Fibroblast of lung (primary cell): ENCODE results near the gene FAM53B. TPM values are rescaled to one million over a fixed set of nuclear protein-coding genes. Genes with fewer than 3 reads are reported as not detected.

Experiments used
- DNase-seq, 2 donors: peaks; one replicate each; pipeline versions ENCODE4 v3.0.0 to v3.0.0-alpha.2; 2010; ENCODE audit warnings: low read depth in 2 of 2
- H2AFZ ChIP-seq: 2 replicates; pipeline ENCODE4 v1.5.1; 2012; ENCODE audit warnings: low read length, control low read depth, inconsistent platforms
- H3K27ac ChIP-seq: 2 replicates; pipeline ENCODE4 v1.5.1; 2011; ENCODE audit warnings: low read length, control low read depth; ENCODE audit not compliant: insufficient read depth
- H3K27me3 ChIP-seq: 2 replicates; pipeline ENCODE4 v1.5.1; 2011; ENCODE audit warnings: mild to moderate bottlenecking, low read length; ENCODE audit not compliant: control insufficient read depth, insufficient read depth
- H3K36me3 ChIP-seq: 2 replicates; pipeline ENCODE4 v1.5.1; 2011; ENCODE audit warnings: low read length; ENCODE audit not compliant: control insufficient read depth, insufficient read depth
- H3K4me1 ChIP-seq: 2 replicates; pipeline ENCODE4 v1.5.1; 2011; ENCODE audit warnings: low read length; ENCODE audit not compliant: control insufficient read depth, insufficient read depth; ENCODE audit errors: extremely low read depth
- H3K4me2 ChIP-seq: 2 replicates; pipeline ENCODE4 v1.5.1; 2011; ENCODE audit warnings: low read length, control low read depth; ENCODE audit not compliant: insufficient read depth; ENCODE audit errors: extremely low read depth
- H3K4me3 ChIP-seq, 4 experiments: fragments of 200-600 bp in 1 of 4; sonication (generic) in 1 of 4; replicated peaks in 1 of 4; 2 replicates each; pipeline ENCODE4 v1.5.1; 2011 to 2016; ENCODE audit warnings: low read length in 4 of 4, low read depth in 3 of 4, mild to moderate bottlenecking in 3 of 4, control low read depth in 2 of 4, inconsistent platforms in 1 of 4, mixed read lengths in 1 of 4; ENCODE audit not compliant: insufficient read depth in 1 of 4; ENCODE audit errors: control extremely low read depth in 1 of 4
- H3K79me2 ChIP-seq: 2 replicates; pipeline ENCODE4 v1.5.1; 2012; ENCODE audit warnings: mild to moderate bottlenecking, low read length, inconsistent platforms; ENCODE audit not compliant: control insufficient read depth, insufficient read depth
- H3K9ac ChIP-seq: 2 replicates; pipeline ENCODE4 v1.5.1; 2011; ENCODE audit warnings: mild to moderate bottlenecking, low read length, control low read depth; ENCODE audit not compliant: insufficient read depth
- H3K9me3 ChIP-seq: 2 replicates; pipeline ENCODE4 v1.5.1; 2012; ENCODE audit warnings: low read depth, low read length; ENCODE audit not compliant: control insufficient read depth, insufficient read depth
- H4K20me1 ChIP-seq: 2 replicates; pipeline ENCODE4 v1.5.1; 2011; ENCODE audit warnings: low read length; ENCODE audit not compliant: control insufficient read depth, insufficient read depth; ENCODE audit errors: extremely low read depth
- EZH2 ChIP-seq: IDR thresholded peaks from 2 replicates; pipeline ENCODE4 v1.5.1; 2012; ENCODE audit warnings: low read length, control low read depth, mild to moderate bottlenecking; ENCODE audit errors: missing control alignments
- polyA plus RNA-seq, 2 donors: library from polyadenylated mRNA; depleted of rRNA in 1 of 2; stranded (reverse) in 1 of 2; unstranded in 1 of 2; fragments of >200 nt; gene quantifications; 2 replicates each; pipeline ENCODE4 v1.2.1, GENCODE V29; 2011 to 2012; ENCODE audit warnings: missing spikeins in 1 of 2
- total RNA-seq: library from RNA; depleted of rRNA; stranded (reverse); fragments of >200 nt; gene quantifications from 2 replicates; pipeline ENCODE4 v1.2.1, GENCODE V29; 2014
- TF ChIP-seq, protein P1 (sequence below), 2 donors: IDR thresholded peaks in 1 of 2; conservative IDR thresholded peaks in 1 of 2; 1 replicate in 1 of 2; 2 replicates in 1 of 2; pipeline ENCODE4 v1.5.1; 2011 to 2012; ENCODE audit warnings: low read length in 2 of 2, control low read depth in 1 of 2, inconsistent platforms in 1 of 2, low read depth in 1 of 2, mild to moderate bottlenecking in 1 of 2

Gene FAM53B
- total and polyA plus RNA-seq, 2 donors (not counting 1 experiment from before 2014, with no cell fraction given) = 2.2 to 11.7 TPM

DNA sequence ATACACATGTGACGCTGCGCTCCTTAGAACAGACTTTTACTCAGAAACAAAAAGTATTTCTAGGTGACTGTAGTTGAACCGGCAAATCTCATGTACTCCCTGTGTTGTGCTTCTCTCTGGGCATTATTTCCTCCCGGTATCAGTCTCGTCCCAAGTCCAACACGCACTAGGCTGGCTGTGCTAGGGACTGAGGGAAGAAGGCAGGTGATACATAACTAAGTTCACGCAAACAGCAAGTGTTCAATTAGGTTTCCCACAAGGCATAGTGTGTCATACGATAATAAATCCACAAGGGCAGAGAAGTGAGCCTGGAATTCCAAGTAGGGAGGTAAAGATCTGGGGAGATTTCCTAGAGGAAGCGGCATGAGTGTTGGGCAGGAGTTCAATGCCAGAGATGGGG lies 20.4 kb downstream of the FAM53B start:
- DNase-seq = no peak
- H3K9me3 ChIP-seq = no peaks in the 10 kb centered on the region
- peaks cover 1% of the 10 kb centered on the region for H4K20me1 ChIP-seq
- H3K79me2 ChIP-seq = no peaks in the 10 kb centered on the region
- no peak overlapping the region for H3K4me3 ChIP-seq
- H3K9ac ChIP-seq = no peak overlapping the region
- no peak overlapping the region for H3K27ac ChIP-seq
- H3K36me3 ChIP-seq = no peaks in the 10 kb centered on the region
- H3K27me3 ChIP-seq = no peaks in the 10 kb centered on the region
- TF ChIP-seq, protein P1, sequence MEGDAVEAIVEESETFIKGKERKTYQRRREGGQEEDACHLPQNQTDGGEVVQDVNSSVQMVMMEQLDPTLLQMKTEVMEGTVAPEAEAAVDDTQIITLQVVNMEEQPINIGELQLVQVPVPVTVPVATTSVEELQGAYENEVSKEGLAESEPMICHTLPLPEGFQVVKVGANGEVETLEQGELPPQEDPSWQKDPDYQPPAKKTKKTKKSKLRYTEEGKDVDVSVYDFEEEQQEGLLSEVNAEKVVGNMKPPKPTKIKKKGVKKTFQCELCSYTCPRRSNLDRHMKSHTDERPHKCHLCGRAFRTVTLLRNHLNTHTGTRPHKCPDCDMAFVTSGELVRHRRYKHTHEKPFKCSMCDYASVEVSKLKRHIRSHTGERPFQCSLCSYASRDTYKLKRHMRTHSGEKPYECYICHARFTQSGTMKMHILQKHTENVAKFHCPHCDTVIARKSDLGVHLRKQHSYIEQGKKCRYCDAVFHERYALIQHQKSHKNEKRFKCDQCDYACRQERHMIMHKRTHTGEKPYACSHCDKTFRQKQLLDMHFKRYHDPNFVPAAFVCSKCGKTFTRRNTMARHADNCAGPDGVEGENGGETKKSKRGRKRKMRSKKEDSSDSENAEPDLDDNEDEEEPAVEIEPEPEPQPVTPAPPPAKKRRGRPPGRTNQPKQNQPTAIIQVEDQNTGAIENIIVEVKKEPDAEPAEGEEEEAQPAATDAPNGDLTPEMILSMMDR (conservative IDR thresholded peaks at IDR 0.05 in 1 of 2, IDR thresholded peaks at IDR 0.05 in 1 of 2; ENCODE audit: low read depth in 1 of 2, low read length in 2 of 2) = no peak
- no peak for TF ChIP-seq EZH2
- no peak overlapping the region for H3K4me2 ChIP-seq
- H3K4me1 ChIP-seq = peaks cover 5% of the 10 kb centered on the region
- no peak overlapping the region for H2AFZ ChIP-seq

DNA sequence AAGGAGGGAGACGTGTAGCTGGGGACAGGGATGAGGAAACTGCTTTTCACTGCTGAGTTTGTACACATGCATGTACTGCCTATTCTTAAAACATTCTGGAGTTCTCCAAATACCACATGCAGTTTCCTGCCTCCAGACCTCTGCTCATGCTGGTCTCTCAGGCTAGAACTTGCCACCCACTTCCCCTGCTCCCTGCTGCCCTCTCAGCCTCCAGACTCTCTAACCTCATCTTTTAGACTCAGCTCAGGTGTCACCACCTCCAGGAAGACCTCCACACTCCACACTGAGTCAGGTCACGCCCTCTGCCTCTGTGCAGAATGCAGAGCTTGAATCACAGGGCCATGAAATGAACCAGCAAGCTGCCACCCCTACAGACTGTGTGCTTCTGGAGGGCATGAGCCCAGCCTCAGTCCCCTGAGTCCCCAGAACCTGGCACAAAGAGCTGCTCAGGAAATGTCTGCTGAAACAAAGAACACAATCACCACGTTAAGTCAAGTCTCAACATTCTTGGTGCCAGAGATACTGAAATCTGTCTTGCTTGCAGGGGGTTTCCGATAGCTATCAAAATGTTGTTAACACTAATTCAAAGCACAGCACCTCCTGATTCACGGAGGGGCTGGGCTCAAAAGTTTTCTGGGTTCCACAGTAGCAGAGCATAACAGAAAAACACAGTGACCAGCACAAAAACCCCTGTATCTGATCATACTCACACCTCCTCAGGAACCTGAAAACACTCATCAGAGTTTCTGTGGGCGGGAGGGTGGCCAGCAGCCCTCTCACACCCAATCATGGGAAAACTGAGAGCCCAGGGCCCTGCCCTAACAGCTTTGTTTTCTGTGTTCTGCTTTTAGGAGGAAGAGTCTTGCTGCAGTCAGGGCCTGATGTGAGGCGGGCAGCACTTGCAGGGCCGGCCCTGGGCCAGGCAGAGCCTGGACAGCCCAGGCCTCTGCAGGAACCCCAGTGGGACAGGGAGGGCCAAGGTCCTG lies 21.1 kb downstream of the FAM53B start:
- H3K79me2 ChIP-seq = no peaks in the 10 kb centered on the region

More for the DNA sequence above, 21.1 kb downstream of the FAM53B start:
- H3K36me3 ChIP-seq = no peaks in the 10 kb centered on the region
- no peak for DNase-seq
- no peak overlapping the region for H3K27ac ChIP-seq
- H3K4me2 ChIP-seq = no peak overlapping the region
- H3K9ac ChIP-seq = no peak overlapping the region
- no peak overlapping the region for H3K4me3 ChIP-seq
- peaks cover 1% of the 10 kb centered on the region for H4K20me1 ChIP-seq
- no peaks in the 10 kb centered on the region for H3K27me3 ChIP-seq
- no peaks in the 10 kb centered on the region for H3K9me3 ChIP-seq
- H2AFZ ChIP-seq = no peak overlapping the region
- H3K4me1 ChIP-seq = peaks cover 5% of the 10 kb centered on the region
- TF ChIP-seq EZH2 = no peak
- TF ChIP-seq, protein P1 (conservative IDR thresholded peaks at IDR 0.05 in 1 of 2, IDR thresholded peaks at IDR 0.05 in 1 of 2; ENCODE audit: low read depth in 1 of 2, low read length in 2 of 2) = no peak
